ENCODE measurements around the gene FAM221B.

FAM221B gene

DNA sequence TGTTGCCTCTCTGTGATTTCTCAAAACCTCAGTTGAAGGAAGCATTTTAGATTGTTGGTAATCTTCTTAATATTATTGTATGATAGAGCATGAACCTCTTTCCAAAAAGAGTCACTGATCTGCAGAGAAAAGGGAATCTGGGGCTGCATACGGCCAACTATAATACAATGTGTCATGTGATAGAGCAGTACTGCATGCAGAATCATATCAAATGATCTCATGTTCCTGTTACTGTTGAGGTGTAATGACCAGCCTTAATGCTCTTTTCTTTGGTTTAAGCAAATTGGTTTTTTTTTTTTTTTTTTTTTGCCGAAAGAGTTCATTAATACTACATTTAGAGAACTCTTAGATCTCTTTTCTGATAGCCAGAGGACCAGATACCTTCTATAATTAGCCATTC is 61.5 kb downstream of the FAM221B start:
- no peak for DNase-seq (ENCODE audit: low read depth)
- TF ChIP-seq, protein P1, sequence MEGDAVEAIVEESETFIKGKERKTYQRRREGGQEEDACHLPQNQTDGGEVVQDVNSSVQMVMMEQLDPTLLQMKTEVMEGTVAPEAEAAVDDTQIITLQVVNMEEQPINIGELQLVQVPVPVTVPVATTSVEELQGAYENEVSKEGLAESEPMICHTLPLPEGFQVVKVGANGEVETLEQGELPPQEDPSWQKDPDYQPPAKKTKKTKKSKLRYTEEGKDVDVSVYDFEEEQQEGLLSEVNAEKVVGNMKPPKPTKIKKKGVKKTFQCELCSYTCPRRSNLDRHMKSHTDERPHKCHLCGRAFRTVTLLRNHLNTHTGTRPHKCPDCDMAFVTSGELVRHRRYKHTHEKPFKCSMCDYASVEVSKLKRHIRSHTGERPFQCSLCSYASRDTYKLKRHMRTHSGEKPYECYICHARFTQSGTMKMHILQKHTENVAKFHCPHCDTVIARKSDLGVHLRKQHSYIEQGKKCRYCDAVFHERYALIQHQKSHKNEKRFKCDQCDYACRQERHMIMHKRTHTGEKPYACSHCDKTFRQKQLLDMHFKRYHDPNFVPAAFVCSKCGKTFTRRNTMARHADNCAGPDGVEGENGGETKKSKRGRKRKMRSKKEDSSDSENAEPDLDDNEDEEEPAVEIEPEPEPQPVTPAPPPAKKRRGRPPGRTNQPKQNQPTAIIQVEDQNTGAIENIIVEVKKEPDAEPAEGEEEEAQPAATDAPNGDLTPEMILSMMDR (conservative IDR thresholded peaks at IDR 0.05; ENCODE audit: control insufficient read depth, insufficient read depth, low read depth, low read length), result no peak
- H3K4me3 ChIP-seq (ENCODE audit: control insufficient read depth, low read depth, low read length), result no peak overlapping the region
